ENCODE measurements around the gene STH.

The STH gene

GRCh38 chr17:45960311-45960710, 38.7 kb upstream of the STH start:
- no peak for DNase-seq (ENCODE audit: low read depth)
- TF ChIP-seq, protein P1, sequence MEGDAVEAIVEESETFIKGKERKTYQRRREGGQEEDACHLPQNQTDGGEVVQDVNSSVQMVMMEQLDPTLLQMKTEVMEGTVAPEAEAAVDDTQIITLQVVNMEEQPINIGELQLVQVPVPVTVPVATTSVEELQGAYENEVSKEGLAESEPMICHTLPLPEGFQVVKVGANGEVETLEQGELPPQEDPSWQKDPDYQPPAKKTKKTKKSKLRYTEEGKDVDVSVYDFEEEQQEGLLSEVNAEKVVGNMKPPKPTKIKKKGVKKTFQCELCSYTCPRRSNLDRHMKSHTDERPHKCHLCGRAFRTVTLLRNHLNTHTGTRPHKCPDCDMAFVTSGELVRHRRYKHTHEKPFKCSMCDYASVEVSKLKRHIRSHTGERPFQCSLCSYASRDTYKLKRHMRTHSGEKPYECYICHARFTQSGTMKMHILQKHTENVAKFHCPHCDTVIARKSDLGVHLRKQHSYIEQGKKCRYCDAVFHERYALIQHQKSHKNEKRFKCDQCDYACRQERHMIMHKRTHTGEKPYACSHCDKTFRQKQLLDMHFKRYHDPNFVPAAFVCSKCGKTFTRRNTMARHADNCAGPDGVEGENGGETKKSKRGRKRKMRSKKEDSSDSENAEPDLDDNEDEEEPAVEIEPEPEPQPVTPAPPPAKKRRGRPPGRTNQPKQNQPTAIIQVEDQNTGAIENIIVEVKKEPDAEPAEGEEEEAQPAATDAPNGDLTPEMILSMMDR (IDR thresholded peaks at IDR 0.05; ENCODE audit: insufficient read depth, low read depth, low read length, missing control alignments): no peak
- H3K4me3 ChIP-seq (ENCODE audit: low read length): no peak overlapping the region

- no peak for DNase-seq (ENCODE audit: low read depth)
- TF ChIP-seq, protein P1 (IDR thresholded peaks at IDR 0.05; ENCODE audit: insufficient read depth, low read depth, low read length, missing control alignments): no peak
- no peak overlapping the region for H3K4me3 ChIP-seq (ENCODE audit: low read length)
These were observed 37.8 kb upstream of the STH start for GRCh38 chr17:45961206-45961605.

- no peak overlapping the region for H3K4me3 ChIP-seq (ENCODE audit: low read length)
- no peak for DNase-seq (ENCODE audit: low read depth)
- TF ChIP-seq, protein P1 (IDR thresholded peaks at IDR 0.05; ENCODE audit: insufficient read depth, low read depth, low read length, missing control alignments): no peak
These were observed 36.7 kb upstream of the STH start for GRCh38 chr17:45962221-45962972.

DNA sequence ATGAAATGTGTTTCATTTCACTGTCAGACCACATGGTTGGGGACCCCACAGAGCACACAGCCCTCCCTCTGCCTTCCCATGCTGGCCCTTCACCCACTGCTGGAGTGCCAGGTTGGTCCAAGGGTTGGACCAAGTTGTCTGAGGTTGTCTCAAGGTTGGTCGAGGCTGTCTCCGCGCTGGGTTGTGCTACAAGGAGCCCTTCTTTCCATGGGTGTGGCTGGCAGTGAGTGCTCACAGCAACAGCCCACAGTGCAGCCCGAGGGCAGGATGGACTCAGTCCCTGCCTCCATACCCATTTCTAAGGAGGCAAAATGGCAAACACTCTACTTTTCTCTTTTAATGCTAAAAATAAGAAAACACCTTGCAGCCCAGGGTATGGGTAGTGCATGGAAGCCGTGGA, 35.8 kb upstream of the STH start:
- no peak for DNase-seq (ENCODE audit: low read depth)
- H3K4me3 ChIP-seq (ENCODE audit: low read length): no peak overlapping the region
- TF ChIP-seq, protein P1 (IDR thresholded peaks at IDR 0.05; ENCODE audit: insufficient read depth, low read depth, low read length, missing control alignments): no peak

- no peak overlapping the region for H3K4me3 ChIP-seq (ENCODE audit: low read length)
- DNase-seq (ENCODE audit: low read depth): no peak
- TF ChIP-seq, protein P1 (IDR thresholded peaks at IDR 0.05; ENCODE audit: insufficient read depth, low read depth, low read length, missing control alignments): no peak
These were observed 35.2 kb upstream of the STH start for GRCh38 chr17:45963889-45964288.

DNA sequence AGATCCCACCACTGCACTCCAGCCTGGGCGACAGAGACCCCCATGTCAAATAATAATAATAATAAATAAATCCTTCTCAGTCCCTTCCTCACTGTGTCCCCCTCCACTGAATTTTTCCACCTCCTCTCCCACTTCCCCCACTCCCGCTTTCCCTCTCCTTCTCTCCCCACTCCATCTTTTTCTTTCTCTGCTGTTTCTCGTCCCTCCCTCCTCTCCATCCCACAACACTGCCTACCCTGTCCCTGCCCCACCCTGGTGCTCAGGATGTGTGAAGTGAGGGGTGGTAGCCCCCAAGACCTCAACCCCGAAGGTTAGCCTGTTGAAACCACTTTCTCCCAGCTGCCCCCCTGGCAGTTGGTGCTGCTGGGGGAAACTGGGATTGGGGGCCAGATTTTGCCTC, 34.4 kb upstream of the STH start:
- TF ChIP-seq, protein P1 (IDR thresholded peaks at IDR 0.05; ENCODE audit: insufficient read depth, low read depth, low read length, missing control alignments): no peak
- no peak for DNase-seq (ENCODE audit: low read depth)
- no peak overlapping the region for H3K4me3 ChIP-seq (ENCODE audit: low read length)

GRCh38 chr17:45965812-45966211, 33.2 kb upstream of the STH start:
- TF ChIP-seq, protein P1 (IDR thresholded peaks at IDR 0.05; ENCODE audit: insufficient read depth, low read depth, low read length, missing control alignments): no peak
- DNase-seq (ENCODE audit: low read depth): no peak

More at GRCh38 chr17:45965812-45966211, 33.2 kb upstream of the STH start:
- no peak overlapping the region for H3K4me3 ChIP-seq (ENCODE audit: low read length)

Data from epithelial cell of esophagus (primary cell).